Measurements from ENCODE around the gene CLIP4.

DNA sequence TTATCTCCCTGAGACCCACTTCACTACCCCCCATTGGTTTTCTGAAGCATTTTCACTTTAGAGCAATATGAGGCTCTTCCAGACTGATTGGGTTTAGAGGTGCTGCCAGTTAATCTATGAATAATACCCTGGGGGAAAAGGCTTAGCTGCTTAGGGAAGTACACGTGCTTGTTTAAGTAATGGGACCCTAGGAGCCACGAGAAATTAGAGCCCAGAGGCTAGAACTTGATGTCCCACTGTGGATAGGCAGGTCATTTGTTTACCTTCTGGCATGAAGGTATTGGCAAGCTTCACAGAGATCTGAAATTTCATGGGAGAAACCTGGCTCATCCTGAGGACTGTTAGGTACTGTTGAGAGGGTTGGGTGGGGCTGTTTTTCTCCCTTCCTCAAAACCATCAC lies 59.7 kb downstream of the CLIP4 start:
- TF ChIP-seq, protein P1, sequence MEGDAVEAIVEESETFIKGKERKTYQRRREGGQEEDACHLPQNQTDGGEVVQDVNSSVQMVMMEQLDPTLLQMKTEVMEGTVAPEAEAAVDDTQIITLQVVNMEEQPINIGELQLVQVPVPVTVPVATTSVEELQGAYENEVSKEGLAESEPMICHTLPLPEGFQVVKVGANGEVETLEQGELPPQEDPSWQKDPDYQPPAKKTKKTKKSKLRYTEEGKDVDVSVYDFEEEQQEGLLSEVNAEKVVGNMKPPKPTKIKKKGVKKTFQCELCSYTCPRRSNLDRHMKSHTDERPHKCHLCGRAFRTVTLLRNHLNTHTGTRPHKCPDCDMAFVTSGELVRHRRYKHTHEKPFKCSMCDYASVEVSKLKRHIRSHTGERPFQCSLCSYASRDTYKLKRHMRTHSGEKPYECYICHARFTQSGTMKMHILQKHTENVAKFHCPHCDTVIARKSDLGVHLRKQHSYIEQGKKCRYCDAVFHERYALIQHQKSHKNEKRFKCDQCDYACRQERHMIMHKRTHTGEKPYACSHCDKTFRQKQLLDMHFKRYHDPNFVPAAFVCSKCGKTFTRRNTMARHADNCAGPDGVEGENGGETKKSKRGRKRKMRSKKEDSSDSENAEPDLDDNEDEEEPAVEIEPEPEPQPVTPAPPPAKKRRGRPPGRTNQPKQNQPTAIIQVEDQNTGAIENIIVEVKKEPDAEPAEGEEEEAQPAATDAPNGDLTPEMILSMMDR (conservative IDR thresholded peaks at IDR 0.05 in 1 of 2, IDR thresholded peaks at IDR 0.05 in 1 of 2; ENCODE audit: extremely low read depth in 1 of 2, insufficient read depth in 1 of 2, low read depth in 1 of 2, low read length in 2 of 2): no peak
- TF ChIP-seq EZH2 (IDR thresholded peaks at IDR 0.05; ENCODE audit: borderline replicate concordance, low read length): no peak
